Measurements from ENCODE around the gene DNAJB5. TPM values are rescaled to one million over a fixed set of nuclear protein-coding genes. Genes with fewer than 3 reads are reported as not detected.
A peak's percentile ranks its signal among the peaks of the same experiment; 100 is the strongest.
"Not testable (repeated sequence)": the region's sequence is repeated elsewhere in the genome, so short reads cannot be mapped to it uniquely, and the experiment has no call there.

Gene DNAJB5
- total RNA-seq (1 to 10 TPM; 1.4 to 2.1 TPM), polyA plus RNA-seq (1 to 10 TPM in 1 of 2 donors, under 1 TPM in 1; 0.76 to 2.3 TPM)

- WGBS, result under 1% methylated on average over 65 of the region's 65 CpGs
- TF ChIP-seq EGR1 (IDR thresholded peaks at IDR 0.05; ENCODE audit: low read depth in 2 of 2), result no peak
- TF ChIP-seq NR2F2 (IDR thresholded peaks at IDR 0.05), result peak; percentile 93
- peak in 1 of 2 donors; percentile 14 for TF ChIP-seq JUND (IDR thresholded peaks at IDR 0.05)
- TF ChIP-seq ATF3 (IDR thresholded peaks at IDR 0.05), result no peak
- peak; percentile 43 to 77 for TF ChIP-seq HNF4A (conservative IDR thresholded peaks at IDR 0.05)
- TF ChIP-seq ZBTB33 (IDR thresholded peaks at IDR 0.05), result no peak
- TF ChIP-seq RAD21 (IDR thresholded peaks at IDR 0.05), result peak in 1 of 2 donors; percentile 31
- peak; percentile 86 for TF ChIP-seq REST (IDR thresholded peaks at IDR 0.05)
- TF ChIP-seq YY1 (IDR thresholded peaks at IDR 0.05), result peak; percentile 58
- peak; percentile 88 for TF ChIP-seq TAF1 (conservative IDR thresholded peaks at IDR 0.05)
- TF ChIP-seq FOXA1 (IDR thresholded peaks at IDR 0.05), result no peak
- peak in 1 of 2 donors; percentile 43 for TF ChIP-seq GABPA (IDR thresholded peaks at IDR 0.05 in 1 of 2, conservative IDR thresholded peaks at IDR 0.05 in 1 of 2)
- TF ChIP-seq FOXA2 (IDR thresholded peaks at IDR 0.05), result no peak
- no peak for TF ChIP-seq CTCF (IDR thresholded peaks at IDR 0.05; ENCODE audit: low read depth, low read length, missing input control)
- TF ChIP-seq HNF4G (IDR thresholded peaks at IDR 0.05), result no peak
- peak; percentile 79 to 94 for TF ChIP-seq RXRA (IDR thresholded peaks at IDR 0.05)
- TF ChIP-seq MAX (IDR thresholded peaks at IDR 0.05), result peak; percentile 54
- TF ChIP-seq SP1 (IDR thresholded peaks at IDR 0.05), result peak; percentile 99
Observed at GRCh38 chr9:34989003-34989945, at the start of gene DNAJB5. TSS of gene DNAJB5 (plus strand) at chr9:34989745. CDS start at chr9:34990631, 886 bp downstream.

GRCh38 chr9:34939989-34940388 is 49.6 kb upstream of the DNAJB5 start:
- DNase-seq (ENCODE audit: low spot score); H3K4me3 ChIP-seq (ENCODE audit: low read depth in 1 of 3, low read length in 3 of 3); H3K9ac ChIP-seq (ENCODE audit: low read depth in 1 of 2, low read length in 2 of 2); H3K36me3 ChIP-seq (ENCODE audit: control insufficient read depth in 4 of 4, insufficient read depth in 3 of 4, low read depth in 1 of 4, low read length in 3 of 4); H3K4me1 ChIP-seq (ENCODE audit: control insufficient read depth in 4 of 4, insufficient read depth in 4 of 4, low read length in 3 of 4); H3K27ac ChIP-seq (ENCODE audit: low read depth in 1 of 2, low read length in 2 of 2); H3K9me3 ChIP-seq (ENCODE audit: control insufficient read depth in 4 of 4, low read length in 3 of 4); H3K27me3 ChIP-seq (ENCODE audit: control insufficient read depth in 4 of 4, insufficient read depth in 4 of 4, low read length in 3 of 4): not testable (repeated sequence)

More at GRCh38 chr9:34989003-34989945, at the start of gene DNAJB5:
- peaks cover 2 to 20% (median 6%) of the 10 kb centered on the region in 4 donors for H3K4me1 ChIP-seq (ENCODE audit: control insufficient read depth in 4 of 4, insufficient read depth in 4 of 4, low read length in 3 of 4)
- H3K27ac ChIP-seq (ENCODE audit: low read depth in 1 of 2, low read length in 2 of 2), result peak within 1 kb of the TSS; percentile 78 to 91
- no peaks in the 10 kb centered on the region for H3K9me3 ChIP-seq (ENCODE audit: control insufficient read depth in 4 of 4, low read length in 3 of 4)
- H3K27me3 ChIP-seq (ENCODE audit: control insufficient read depth in 4 of 4, insufficient read depth in 4 of 4, low read length in 3 of 4), result no peaks in the 10 kb centered on the region
- H3K36me3 ChIP-seq (ENCODE audit: control insufficient read depth in 4 of 4, insufficient read depth in 3 of 4, low read depth in 1 of 4, low read length in 3 of 4), result no peaks in the 10 kb centered on the region
- peak within 1 kb of the TSS; percentile 78 to 84 for H3K9ac ChIP-seq (ENCODE audit: low read depth in 1 of 2, low read length in 2 of 2)
- H3K4me3 ChIP-seq (ENCODE audit: low read depth in 1 of 3, low read length in 3 of 3), result peak within 1 kb of the TSS; percentile 82 to 90 (median 84)
- peak; percentile 94 for DNase-seq (ENCODE audit: low spot score)
